Mucosa of rectum (tissue), 2 donors: Measurements from ENCODE around the gene SEMA3G.

Experiments
- H3K27ac ChIP-seq, 2 donors: one replicate each; pipeline ENCODE4 v1.7.0; 2013; ENCODE audit warnings: inconsistent platforms in 2 of 2, low read depth in 2 of 2, low read length in 2 of 2
- H3K27me3 ChIP-seq, 2 donors: one replicate each; pipeline ENCODE4 v1.7.0; 2013; ENCODE audit warnings: low read length in 2 of 2; ENCODE audit not compliant: control insufficient read depth in 2 of 2, insufficient read depth in 2 of 2
- H3K36me3 ChIP-seq, 2 donors: one replicate each; pipeline ENCODE4 v1.7.0; 2013; ENCODE audit warnings: low read length in 2 of 2; ENCODE audit not compliant: control insufficient read depth in 2 of 2, insufficient read depth in 2 of 2
- H3K4me1 ChIP-seq, 2 donors: one replicate each; pipeline ENCODE4 v1.7.0; 2013; ENCODE audit warnings: low read length in 2 of 2, mild to moderate bottlenecking in 1 of 2; ENCODE audit not compliant: control insufficient read depth in 2 of 2, insufficient read depth in 2 of 2
- H3K4me3 ChIP-seq, 2 donors: one replicate each; pipeline ENCODE4 v1.7.0; 2013; ENCODE audit warnings: low read length in 2 of 2
- H3K9ac ChIP-seq, 2 donors: one replicate each; pipeline ENCODE4 v1.7.0; 2013; ENCODE audit warnings: low read length in 2 of 2, low read depth in 1 of 2, mild to moderate bottlenecking in 1 of 2
- H3K9me3 ChIP-seq, 2 donors: one replicate each; pipeline ENCODE4 v1.7.0; 2013; ENCODE audit warnings: low read length in 2 of 2; ENCODE audit not compliant: control insufficient read depth in 2 of 2
- donor health status: healthy.
- donor health status: Normal muscosa, but diverticular disease.

Gene SEMA3G

GRCh38 chr3:52463416-52463815, 18.5 kb upstream of the SEMA3G start:
- Histone ChIP-seq H3K9ac (no peak overlapping the region), H3K9me3 (no peaks in the 10 kb centered on the region), H3K4me1 (peaks cover 0 to 4% of the 10 kb centered on the region in 2 donors), H3K36me3 (peaks cover 5 to 24% of the 10 kb centered on the region in 2 donors), H3K27ac (no peak overlapping the region), H3K4me3 (no peak overlapping the region), H3K27me3 (no peaks in the 10 kb centered on the region)

- Histone ChIP-seq H3K4me1 (peaks cover under 1 to 3% of the 10 kb centered on the region in 2 donors), H3K9me3 (no peaks in the 10 kb centered on the region), H3K27ac (no peak overlapping the region), H3K36me3 (peaks cover 5 to 31% of the 10 kb centered on the region in 2 donors), H3K9ac (no peak overlapping the region), H3K4me3 (no peak overlapping the region), H3K27me3 (no peaks in the 10 kb centered on the region)
These were observed 17.0 kb upstream of the SEMA3G start for GRCh38 chr3:52461874-52462273.

- Histone ChIP-seq H3K27me3 (no peaks in the 10 kb centered on the region), H3K36me3 (peaks cover 5 to 25% of the 10 kb centered on the region in 2 donors), H3K27ac (no peak overlapping the region), H3K4me1 (peaks cover 19 to 20% of the 10 kb centered on the region in 2 donors), H3K4me3 (no peak overlapping the region), H3K9me3 (no peaks in the 10 kb centered on the region), H3K9ac (no peak overlapping the region)
These were observed 14.1 kb upstream of the SEMA3G start for GRCh38 chr3:52458770-52459545.

- H3K4me1 ChIP-seq, result peaks cover 19 to 20% of the 10 kb centered on the region in 2 donors
These were observed 13.3 kb upstream of the SEMA3G start for GRCh38 chr3:52458031-52458760.

GRCh38 chr3:52456800-52457183, 11.9 kb upstream of the SEMA3G start:
- Histone ChIP-seq H3K4me3 (peak overlapping the region; percentile 68 to 81), H3K9ac (peak overlapping the region in 1 of 2 donors; percentile 57), H3K36me3 (peaks cover 5 to 23% of the 10 kb centered on the region in 2 donors)

More at GRCh38 chr3:52458031-52458760, 13.3 kb upstream of the SEMA3G start:
- Histone ChIP-seq H3K9ac (no peak overlapping the region), H3K27me3 (no peaks in the 10 kb centered on the region), H3K27ac (no peak overlapping the region), H3K9me3 (no peaks in the 10 kb centered on the region), H3K4me3 (no peak overlapping the region), H3K36me3 (peaks cover 5 to 25% of the 10 kb centered on the region in 2 donors)

GRCh38 chr3:52456169-52456799, 11.4 kb upstream of the SEMA3G start:
- Histone ChIP-seq H3K36me3 (peaks cover 5 to 22% of the 10 kb centered on the region in 2 donors), H3K4me1 (peaks cover 19 to 20% of the 10 kb centered on the region in 2 donors), H3K4me3 (peak overlapping the region; percentile 68 to 81), H3K9me3 (no peaks in the 10 kb centered on the region), H3K27ac (peak overlapping the region; percentile 14 to 79), H3K27me3 (no peaks in the 10 kb centered on the region), H3K9ac (peak overlapping the region; percentile 57 to 91)

More at GRCh38 chr3:52456800-52457183, 11.9 kb upstream of the SEMA3G start:
- H3K27ac ChIP-seq, result peak overlapping the region in 1 of 2 donors; percentile 79
- H3K9me3 ChIP-seq, result no peaks in the 10 kb centered on the region
- H3K4me1 ChIP-seq, result peaks cover 19 to 20% of the 10 kb centered on the region in 2 donors
- H3K27me3 ChIP-seq, result no peaks in the 10 kb centered on the region

- no peaks in the 10 kb centered on the region for H3K27me3 ChIP-seq
- peak within 1 kb of the TSS; percentile 91 to 93 for H3K4me3 ChIP-seq
These were observed 10.6 kb upstream of the SEMA3G start, which contains the start of gene NISCH for GRCh38 chr3:52455283-52456168. NISCH (plus strand) TSS chr3:52455604; CDS start chr3:52455642, 38 bp downstream.

GRCh38 chr3:52454938-52455282, 10.0 kb upstream of the SEMA3G start:
- no peaks in the 10 kb centered on the region for H3K27me3 ChIP-seq
- peak overlapping the region; percentile 79 to 84 for H3K27ac ChIP-seq
- peak overlapping the region; percentile 91 to 93 for H3K9ac ChIP-seq
- H3K4me1 ChIP-seq, result peaks cover 19 to 20% of the 10 kb centered on the region in 2 donors
- peaks cover 5 to 16% of the 10 kb centered on the region in 2 donors for H3K36me3 ChIP-seq
- H3K4me3 ChIP-seq, result peak overlapping the region; percentile 91 to 93
- H3K9me3 ChIP-seq, result no peaks in the 10 kb centered on the region

More at GRCh38 chr3:52455283-52456168, 10.6 kb upstream of the SEMA3G start, which contains the start of gene NISCH:
- Histone ChIP-seq H3K4me1 (peaks cover 19 to 20% of the 10 kb centered on the region in 2 donors), H3K36me3 (peaks cover 5 to 18% of the 10 kb centered on the region in 2 donors), H3K27ac (peak within 1 kb of the TSS; percentile 79 to 84), H3K9me3 (no peaks in the 10 kb centered on the region), H3K9ac (peak within 1 kb of the TSS; percentile 91 to 93)

GRCh38 chr3:52454250-52454937, 9.5 kb upstream of the SEMA3G start:
- Histone ChIP-seq H3K9ac (peak overlapping the region; percentile 91 to 93), H3K4me1 (peaks cover 19 to 20% of the 10 kb centered on the region in 2 donors), H3K36me3 (peaks cover 5 to 16% of the 10 kb centered on the region in 2 donors), H3K27ac (peak overlapping the region in 1 of 2 donors; percentile 79), H3K4me3 (peak overlapping the region; percentile 91 to 93), H3K27me3 (no peaks in the 10 kb centered on the region), H3K9me3 (no peaks in the 10 kb centered on the region)
